Measurements from ENCODE around the gene CELA2A. TPM values are rescaled to one million over a fixed set of nuclear protein-coding genes. Genes with fewer than 3 reads are reported as not detected.
"Not testable (repeated sequence)": the region's sequence is repeated elsewhere in the genome, so short reads cannot be mapped to it uniquely, and the experiment has no call there.

The CELA2A gene
- total RNA-seq, 2 experiments from 2014 or later = not detected

- Mint-ChIP-seq H3K36me3 (ENCODE audit: low read depth) (no peaks in the 10 kb centered on the region), H3K27ac (no peak overlapping the region), H3K27me3 (no peaks in the 10 kb centered on the region), H3K9me3 (no peaks in the 10 kb centered on the region), H3K4me1 (ENCODE audit: low read depth) (no peaks in the 10 kb centered on the region), H3K4me3 (no peak overlapping the region)
- ChIA-PET CTCF (no interaction called here), POLR2A (no interaction called here)
- no peaks in the 10 kb centered on the region for H3K27me3 ChIP-seq (ENCODE audit: control insufficient read depth in 1 of 2, insufficient read depth in 2 of 2, low read length in 2 of 2)
- no peaks in the 10 kb centered on the region for H3K4me1 ChIP-seq (ENCODE audit: insufficient read depth, low read length)
- no peaks in the 10 kb centered on the region for H3K9me3 ChIP-seq (ENCODE audit: control insufficient read depth in 1 of 2, insufficient read depth in 1 of 2, low read length in 2 of 2)
- no peak for ATAC-seq (ENCODE audit: poor library complexity)
- intact Hi-C loops (cut with DNase I, micrococcal nuclease) = no loop called here
- no peak overlapping the region for H3K27ac ChIP-seq (ENCODE audit: low read depth in 1 of 2, low read length in 2 of 2)
- TF ChIP-seq CTCF (IDR thresholded peaks at IDR 0.05) = no peak
- H3K36me3 ChIP-seq (ENCODE audit: insufficient read depth, low read length) = no peaks in the 10 kb centered on the region
- H3K4me3 ChIP-seq (ENCODE audit: low read length) = no peak overlapping the region
- DNase-seq = no peak
Observed at GRCh38 chr1:15476927-15477326, 20.4 kb downstream of the CELA2A start.

DNA sequence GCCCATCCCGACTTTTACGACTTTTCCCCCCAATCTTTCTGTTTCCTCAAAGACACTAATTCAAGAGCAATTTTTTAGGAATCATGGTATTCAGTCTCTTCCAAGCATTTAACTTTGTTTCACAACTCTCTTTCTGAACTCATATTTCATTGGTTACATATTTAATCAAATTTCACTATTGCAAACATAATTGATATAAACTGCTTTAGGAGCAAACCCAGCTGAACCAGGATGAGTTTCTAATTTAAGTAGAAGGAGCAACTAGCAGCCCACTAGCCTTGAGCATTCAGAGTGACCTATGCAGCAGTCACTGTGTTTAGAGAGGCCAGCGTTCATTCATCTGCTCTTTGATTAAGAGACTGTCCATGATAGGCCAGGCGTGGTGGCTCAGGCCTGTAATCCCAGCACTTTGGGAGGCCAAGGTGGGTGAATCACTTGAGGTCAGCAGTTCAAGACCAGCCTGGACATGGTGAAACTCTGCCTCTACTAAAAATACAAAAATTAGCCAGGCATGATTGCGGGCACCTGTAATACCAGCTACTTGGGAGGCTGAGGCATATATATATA, 21.2 kb downstream of the CELA2A start:
- Histone ChIP-seq H3K36me3 (ENCODE audit: insufficient read depth, low read length) (no peaks in the 10 kb centered on the region), H3K27ac (ENCODE audit: low read depth in 1 of 2, low read length in 2 of 2) (no peak overlapping the region), H3K27me3 (ENCODE audit: control insufficient read depth in 1 of 2, insufficient read depth in 2 of 2, low read length in 2 of 2) (no peaks in the 10 kb centered on the region), H3K4me1 (ENCODE audit: insufficient read depth, low read length) (no peaks in the 10 kb centered on the region), H3K4me3 (ENCODE audit: low read length) (no peak overlapping the region), H3K9me3 (ENCODE audit: control insufficient read depth in 1 of 2, insufficient read depth in 1 of 2, low read length in 2 of 2) (no peaks in the 10 kb centered on the region)
- Mint-ChIP-seq H3K4me1 (ENCODE audit: low read depth) (no peaks in the 10 kb centered on the region), H3K27ac (no peak overlapping the region), H3K9me3 (no peaks in the 10 kb centered on the region), H3K27me3 (no peaks in the 10 kb centered on the region), H3K36me3 (ENCODE audit: low read depth) (no peaks in the 10 kb centered on the region), H3K4me3 (no peak overlapping the region)
- TF ChIP-seq CTCF (IDR thresholded peaks at IDR 0.05) = no peak
- DNase-seq (no peak), ATAC-seq (ENCODE audit: poor library complexity) (no peak)
- CTCF ChIA-PET = no interaction called here
- intact Hi-C loops (cut with DNase I, micrococcal nuclease) = no loop called here
- POLR2A ChIA-PET = no interaction called here

- no peak for TF ChIP-seq CTCF (IDR thresholded peaks at IDR 0.05)
- no peak overlapping the region for H3K27ac Mint-ChIP-seq
- POLR2A ChIA-PET = no interaction called here
Observed at GRCh38 chr1:15479654-15480347, 23.3 kb downstream of the CELA2A start.

GRCh38 chr1:15482455-15482854, 25.9 kb downstream of the CELA2A start:
- H3K4me1 ChIP-seq (ENCODE audit: insufficient read depth, low read length); H3K36me3 Mint-ChIP-seq (ENCODE audit: low read depth); H3K27me3 Mint-ChIP-seq; DNase-seq; H3K9me3 Mint-ChIP-seq; H3K27me3 ChIP-seq (ENCODE audit: control insufficient read depth in 1 of 2, insufficient read depth in 2 of 2, low read length in 2 of 2); H3K4me3 Mint-ChIP-seq; H3K27ac Mint-ChIP-seq; H3K9me3 ChIP-seq (ENCODE audit: control insufficient read depth in 1 of 2, insufficient read depth in 1 of 2, low read length in 2 of 2); ATAC-seq (ENCODE audit: poor library complexity); H3K36me3 ChIP-seq (ENCODE audit: insufficient read depth, low read length); CTCF ChIA-PET; H3K27ac ChIP-seq (ENCODE audit: low read depth in 1 of 2, low read length in 2 of 2); H3K4me1 Mint-ChIP-seq (ENCODE audit: low read depth); intact Hi-C loops (cut with DNase I, micrococcal nuclease); POLR2A ChIA-PET; H3K4me3 ChIP-seq (ENCODE audit: low read length): not testable (repeated sequence)

More at GRCh38 chr1:15479654-15480347, 23.3 kb downstream of the CELA2A start:
- H3K4me1 ChIP-seq (ENCODE audit: insufficient read depth, low read length) = no peaks in the 10 kb centered on the region
- no peaks in the 10 kb centered on the region for H3K36me3 ChIP-seq (ENCODE audit: insufficient read depth, low read length)
- CTCF ChIA-PET = no interaction called here
- intact Hi-C loops (cut with DNase I, micrococcal nuclease) = no loop called here
- Mint-ChIP-seq H3K27me3 (no peaks in the 10 kb centered on the region), H3K9me3 (no peaks in the 10 kb centered on the region), H3K4me3 (no peak overlapping the region), H3K4me1 (ENCODE audit: low read depth) (no peaks in the 10 kb centered on the region), H3K36me3 (ENCODE audit: low read depth) (no peaks in the 10 kb centered on the region)
- no peak overlapping the region for H3K27ac ChIP-seq (ENCODE audit: low read depth in 1 of 2, low read length in 2 of 2)
- H3K4me3 ChIP-seq (ENCODE audit: low read length) = no peak overlapping the region
- no peaks in the 10 kb centered on the region for H3K9me3 ChIP-seq (ENCODE audit: control insufficient read depth in 1 of 2, insufficient read depth in 1 of 2, low read length in 2 of 2)
- H3K27me3 ChIP-seq (ENCODE audit: control insufficient read depth in 1 of 2, insufficient read depth in 2 of 2, low read length in 2 of 2) = no peaks in the 10 kb centered on the region
- ATAC-seq (ENCODE audit: poor library complexity) = no peak
- no peak for DNase-seq

DNA sequence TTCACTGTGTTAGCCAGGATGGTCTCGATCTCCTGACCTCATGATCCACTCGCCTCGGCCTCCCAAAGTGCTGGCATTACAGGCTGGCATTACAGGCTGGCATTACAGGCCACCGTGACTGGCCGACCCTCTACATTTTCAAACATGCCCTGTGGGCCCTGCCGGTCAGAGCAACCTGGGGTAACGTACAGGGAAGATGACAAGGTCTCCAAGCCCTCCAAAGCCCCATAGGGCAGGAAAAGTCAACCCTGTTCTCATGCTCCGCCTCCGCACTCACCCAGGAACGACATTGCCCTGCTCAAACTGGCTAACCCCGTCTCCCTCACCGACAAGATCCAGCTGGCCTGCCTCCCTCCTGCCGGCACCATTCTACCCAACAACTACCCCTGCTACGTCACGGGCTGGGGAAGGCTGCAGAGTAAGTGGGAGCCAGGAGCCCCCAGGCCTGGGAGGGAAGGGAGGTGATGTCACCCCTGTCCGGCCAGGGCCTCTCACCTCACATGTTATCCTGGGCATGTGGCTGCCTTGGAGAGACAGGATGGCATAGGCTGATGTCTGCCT, 26.5 kb downstream of the CELA2A start:
- H3K27ac Mint-ChIP-seq; H3K4me3 ChIP-seq (ENCODE audit: low read length); H3K4me3 Mint-ChIP-seq; CTCF ChIA-PET; H3K27ac ChIP-seq (ENCODE audit: low read depth in 1 of 2, low read length in 2 of 2); H3K36me3 ChIP-seq (ENCODE audit: insufficient read depth, low read length); ATAC-seq (ENCODE audit: poor library complexity); POLR2A ChIA-PET; H3K4me1 Mint-ChIP-seq (ENCODE audit: low read depth); H3K36me3 Mint-ChIP-seq (ENCODE audit: low read depth); DNase-seq; H3K27me3 ChIP-seq (ENCODE audit: control insufficient read depth in 1 of 2, insufficient read depth in 2 of 2, low read length in 2 of 2); H3K27me3 Mint-ChIP-seq; H3K9me3 ChIP-seq (ENCODE audit: control insufficient read depth in 1 of 2, insufficient read depth in 1 of 2, low read length in 2 of 2); intact Hi-C loops (cut with DNase I, micrococcal nuclease); H3K4me1 ChIP-seq (ENCODE audit: insufficient read depth, low read length); H3K9me3 Mint-ChIP-seq: not testable (repeated sequence)

Measured in CD4-positive, alpha-beta T cell (primary cell).